ENCODE results near the gene KIAA1671.

The KIAA1671 gene

GRCh38 chr22:25207553-25208157 is 255.1 kb downstream of the KIAA1671 start:
- TF ChIP-seq, protein P1, sequence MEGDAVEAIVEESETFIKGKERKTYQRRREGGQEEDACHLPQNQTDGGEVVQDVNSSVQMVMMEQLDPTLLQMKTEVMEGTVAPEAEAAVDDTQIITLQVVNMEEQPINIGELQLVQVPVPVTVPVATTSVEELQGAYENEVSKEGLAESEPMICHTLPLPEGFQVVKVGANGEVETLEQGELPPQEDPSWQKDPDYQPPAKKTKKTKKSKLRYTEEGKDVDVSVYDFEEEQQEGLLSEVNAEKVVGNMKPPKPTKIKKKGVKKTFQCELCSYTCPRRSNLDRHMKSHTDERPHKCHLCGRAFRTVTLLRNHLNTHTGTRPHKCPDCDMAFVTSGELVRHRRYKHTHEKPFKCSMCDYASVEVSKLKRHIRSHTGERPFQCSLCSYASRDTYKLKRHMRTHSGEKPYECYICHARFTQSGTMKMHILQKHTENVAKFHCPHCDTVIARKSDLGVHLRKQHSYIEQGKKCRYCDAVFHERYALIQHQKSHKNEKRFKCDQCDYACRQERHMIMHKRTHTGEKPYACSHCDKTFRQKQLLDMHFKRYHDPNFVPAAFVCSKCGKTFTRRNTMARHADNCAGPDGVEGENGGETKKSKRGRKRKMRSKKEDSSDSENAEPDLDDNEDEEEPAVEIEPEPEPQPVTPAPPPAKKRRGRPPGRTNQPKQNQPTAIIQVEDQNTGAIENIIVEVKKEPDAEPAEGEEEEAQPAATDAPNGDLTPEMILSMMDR (IDR thresholded peaks at IDR 0.05; ENCODE audit: insufficient read depth, low read depth, low read length, missing control alignments): no peak
- no peak for DNase-seq (ENCODE audit: low read depth)

DNA sequence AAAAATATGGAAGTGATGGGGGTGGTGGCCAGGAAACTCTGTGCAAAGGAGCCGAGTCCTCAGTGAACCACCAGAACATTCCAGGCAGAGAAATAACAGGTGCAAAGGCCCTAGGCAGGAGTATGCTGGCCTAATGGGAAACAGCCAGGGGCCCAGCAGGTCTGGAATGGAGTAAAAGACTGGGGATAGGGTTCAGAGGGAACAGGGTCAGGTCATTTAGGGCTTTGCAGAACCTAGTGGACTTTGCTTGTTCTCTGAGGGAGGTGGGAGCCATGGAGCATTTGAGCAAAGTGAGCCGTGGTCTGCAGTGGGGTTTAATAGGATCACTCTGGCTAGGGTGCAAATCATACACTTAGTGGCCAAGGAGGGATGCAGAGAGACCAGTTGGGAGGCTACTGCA is 255.8 kb downstream of the KIAA1671 start:
- TF ChIP-seq, protein P1 (IDR thresholded peaks at IDR 0.05; ENCODE audit: insufficient read depth, low read depth, low read length, missing control alignments): no peak

More at GRCh38 chr22:25207553-25208157, 255.1 kb downstream of the KIAA1671 start:
- no peak overlapping the region for H3K4me3 ChIP-seq (ENCODE audit: low read length)

GRCh38 chr22:25208743-25209505 is 256.4 kb downstream of the KIAA1671 start:
- DNase-seq (ENCODE audit: low read depth): no peak
- TF ChIP-seq, protein P1 (IDR thresholded peaks at IDR 0.05; ENCODE audit: insufficient read depth, low read depth, low read length, missing control alignments): no peak
- H3K4me3 ChIP-seq (ENCODE audit: low read length): no peak overlapping the region

More for the DNA sequence above, 255.8 kb downstream of the KIAA1671 start:
- DNase-seq (ENCODE audit: low read depth): no peak
- no peak overlapping the region for H3K4me3 ChIP-seq (ENCODE audit: low read length)

DNA sequence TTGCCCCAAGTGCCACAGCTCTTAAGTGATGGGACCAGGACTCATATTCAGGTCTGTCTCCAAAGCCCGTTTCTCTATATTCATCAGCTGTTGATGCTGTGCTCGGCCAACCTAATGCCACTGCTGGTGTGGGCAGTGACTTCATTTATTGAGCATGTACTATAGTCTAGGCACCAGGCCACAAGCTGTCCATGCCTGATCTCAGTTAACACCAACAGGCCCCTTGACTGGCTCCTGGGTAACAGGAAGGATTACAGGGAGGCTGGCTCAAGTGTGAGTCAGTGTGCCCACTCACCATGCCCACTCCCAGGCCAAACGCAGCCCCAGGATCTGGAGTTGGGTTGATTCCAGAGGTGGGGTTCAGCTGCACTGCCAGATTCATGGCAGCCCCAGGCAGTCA is 258.3 kb downstream of the KIAA1671 start:
- TF ChIP-seq, protein P1 (IDR thresholded peaks at IDR 0.05; ENCODE audit: insufficient read depth, low read depth, low read length, missing control alignments): no peak

GRCh38 chr22:25212337-25212736 is 259.8 kb downstream of the KIAA1671 start:
- DNase-seq (ENCODE audit: low read depth): no peak
- H3K4me3 ChIP-seq (ENCODE audit: low read length): no peak overlapping the region
- TF ChIP-seq, protein P1 (IDR thresholded peaks at IDR 0.05; ENCODE audit: insufficient read depth, low read depth, low read length, missing control alignments): no peak

More for the DNA sequence above, 258.3 kb downstream of the KIAA1671 start:
- DNase-seq (ENCODE audit: low read depth): peak; percentile 5
- H3K4me3 ChIP-seq (ENCODE audit: low read length): no peak overlapping the region

DNA sequence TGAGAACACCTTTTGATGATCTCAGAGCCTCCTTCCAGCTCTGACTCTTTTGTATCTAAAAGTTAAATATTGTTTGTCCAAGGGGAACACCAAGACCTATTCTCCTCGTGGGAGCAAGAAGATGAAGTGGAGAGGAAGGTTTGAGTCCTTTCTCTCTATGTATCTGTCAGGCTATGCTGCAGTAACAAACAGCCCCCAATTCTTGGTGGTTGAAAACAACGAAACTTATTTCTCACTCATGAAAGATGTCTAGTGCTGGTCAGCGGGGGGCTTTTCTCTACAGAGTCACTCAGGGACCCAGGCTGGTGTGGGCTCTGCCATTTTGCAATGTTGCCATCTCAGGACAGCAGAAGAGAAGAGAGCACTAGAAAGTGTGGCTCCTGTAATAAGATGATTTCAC is 260.7 kb downstream of the KIAA1671 start:
- TF ChIP-seq, protein P1 (IDR thresholded peaks at IDR 0.05; ENCODE audit: insufficient read depth, low read depth, low read length, missing control alignments): no peak
- H3K4me3 ChIP-seq (ENCODE audit: low read length): no peak overlapping the region
- no peak for DNase-seq (ENCODE audit: low read depth)

Measured in epithelial cell of esophagus (primary cell).